ENCODE data around the gene JAKMIP2. TPM values are rescaled to one million over a fixed set of nuclear protein-coding genes. Genes with fewer than 3 reads are reported as not detected.

The JAKMIP2 gene
- polyA plus RNA-seq, 1 of the 3 experiments (the other 2 are of a cell fraction): 2.1 TPM

GRCh38 chr5:147801461-147801860 is 18.9 kb upstream of the JAKMIP2 start:
- no peak overlapping the region for H3K4me2 ChIP-seq
- no peak for DNase-seq
- POLR2A ChIA-PET: no interaction called here
- CTCF ChIA-PET: interaction anchor here (0.6 to 1.3 kb wide), 2 partner anchors 56 to 1365 kb away, joined by 3 read pairs; no protein-coding TSS in a partner anchor
- H3K79me2 ChIP-seq (ENCODE audit: insufficient read depth): no peaks in the 10 kb centered on the region
- WGBS (ENCODE audit: low lambda C conversion rate): 29% methylated on average over 1 of the region's 1 CpG
- no peak overlapping the region for H3K9ac ChIP-seq
- H3F3A ChIP-seq (replicated peaks; ENCODE audit: insufficient read depth): no peaks in the 10 kb centered on the region
- H2AFZ ChIP-seq (ENCODE audit: low read depth): no peak overlapping the region
- no peaks in the 10 kb centered on the region for H3K9me2 ChIP-seq
- TF ChIP-seq ELF1 (IDR thresholded peaks at IDR 0.05): no peak
- no peak for TF ChIP-seq FOSL2 (IDR thresholded peaks at IDR 0.05; ENCODE audit: borderline replicate concordance, low read depth)
- TF ChIP-seq USF2 (IDR thresholded peaks at IDR 0.05; ENCODE audit: borderline replicate concordance, low read depth, low read length): no peak
- no peak for TF ChIP-seq TCF12 (IDR thresholded peaks at IDR 0.05)
- no peak for TF ChIP-seq MEF2A (IDR thresholded peaks at IDR 0.05; ENCODE audit: borderline replicate concordance, low read depth)
- no peak for TF ChIP-seq EP300 (IDR thresholded peaks at IDR 0.05; ENCODE audit: borderline replicate concordance in 1 of 2, low read depth in 1 of 2, low read length in 1 of 2)
- TF ChIP-seq GATA2 (CRISPR knock-in tag; IDR thresholded peaks at IDR 0.05): no peak
- TF ChIP-seq, protein P1, sequence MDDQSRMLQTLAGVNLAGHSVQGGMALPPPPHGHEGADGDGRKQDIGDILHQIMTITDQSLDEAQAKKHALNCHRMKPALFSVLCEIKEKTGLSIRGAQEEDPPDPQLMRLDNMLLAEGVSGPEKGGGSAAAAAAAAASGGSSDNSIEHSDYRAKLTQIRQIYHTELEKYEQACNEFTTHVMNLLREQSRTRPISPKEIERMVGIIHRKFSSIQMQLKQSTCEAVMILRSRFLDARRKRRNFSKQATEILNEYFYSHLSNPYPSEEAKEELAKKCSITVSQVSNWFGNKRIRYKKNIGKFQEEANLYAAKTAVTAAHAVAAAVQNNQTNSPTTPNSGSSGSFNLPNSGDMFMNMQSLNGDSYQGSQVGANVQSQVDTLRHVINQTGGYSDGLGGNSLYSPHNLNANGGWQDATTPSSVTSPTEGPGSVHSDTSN (IDR thresholded peaks at IDR 0.05): no peak
- TF ChIP-seq YY1 (IDR thresholded peaks at IDR 0.05; ENCODE audit: low read depth): no peak
- TF ChIP-seq POLR2AphosphoS5 (IDR thresholded peaks at IDR 0.05; ENCODE audit: low read depth, low read length): no peak
- no peak for TF ChIP-seq CHD2 (IDR thresholded peaks at IDR 0.05; ENCODE audit: low read length, partially characterized antibody)
- no peak for TF ChIP-seq EZH2phosphoT487 (IDR thresholded peaks at IDR 0.05; ENCODE audit: borderline replicate concordance, low read depth)
- no peak for TF ChIP-seq MAX (IDR thresholded peaks at IDR 0.05; ENCODE audit: low read depth)
- no peak for TF ChIP-seq SMC3 (IDR thresholded peaks at IDR 0.05; ENCODE audit: low read depth, low read length)
- TF ChIP-seq TAF1 (IDR thresholded peaks at IDR 0.05; ENCODE audit: borderline replicate concordance, low read depth, low read length): no peak
- no peaks in the 10 kb centered on the region for H4K20me1 ChIP-seq (ENCODE audit: insufficient read depth)
- no peak overlapping the region for H3K27ac ChIP-seq (ENCODE audit: low read depth in 2 of 2, low read length in 1 of 2)
- no peaks in the 10 kb centered on the region for H3K9me3 ChIP-seq
- no peaks in the 10 kb centered on the region for H3K36me3 ChIP-seq (replicated peaks in 1 of 2; ENCODE audit: control insufficient read depth in 1 of 2, insufficient read depth in 2 of 2, low read length in 1 of 2)
- H3K4me1 ChIP-seq (ENCODE audit: control insufficient read depth in 1 of 2, insufficient read depth in 2 of 2, low read depth in 1 of 2, low read length in 1 of 2): peaks cover 0 to 11% of the 10 kb centered on the region in 2 experiments; a peak in 2 of 4 replicates
- H3K27me3 ChIP-seq (ENCODE audit: insufficient read depth): no peaks in the 10 kb centered on the region
- H3K4me3 ChIP-seq (ENCODE audit: low read depth in 2 of 2, low read length in 1 of 2): no peak overlapping the region

- 40% methylated on average over 3 of the region's 3 CpGs for WGBS (ENCODE audit: low lambda C conversion rate)
- POLR2A ChIA-PET: no interaction called here
These were observed 18.0 kb upstream of the JAKMIP2 start for GRCh38 chr5:147800491-147800890.

More at GRCh38 chr5:147800491-147800890, 18.0 kb upstream of the JAKMIP2 start:
- CTCF ChIA-PET: no interaction called here
- DNase-seq: no peak
- H3K9me2 ChIP-seq: no peaks in the 10 kb centered on the region
- no peaks in the 10 kb centered on the region for H3K79me2 ChIP-seq (ENCODE audit: insufficient read depth)
- H3F3A ChIP-seq (replicated peaks; ENCODE audit: insufficient read depth): no peaks in the 10 kb centered on the region
- no peak overlapping the region for H3K9ac ChIP-seq
- H3K27ac ChIP-seq (ENCODE audit: low read depth in 2 of 2, low read length in 1 of 2): no peak overlapping the region
- no peak for TF ChIP-seq TAF1 (IDR thresholded peaks at IDR 0.05; ENCODE audit: borderline replicate concordance, low read depth, low read length)
- TF ChIP-seq GABPA (IDR thresholded peaks at IDR 0.05; ENCODE audit: low read depth): no peak
- no peak for TF ChIP-seq MXI1 (IDR thresholded peaks at IDR 0.05; ENCODE audit: low read depth, low read length)
- no peak for TF ChIP-seq SMC3 (IDR thresholded peaks at IDR 0.05; ENCODE audit: low read depth, low read length)
- no peak for TF ChIP-seq NRF1 (IDR thresholded peaks at IDR 0.05; ENCODE audit: low read depth, low read length)
- no peak for TF ChIP-seq ELF1 (IDR thresholded peaks at IDR 0.05)
- TF ChIP-seq RFX5 (IDR thresholded peaks at IDR 0.05; ENCODE audit: low read length): no peak
- TF ChIP-seq EZH2phosphoT487 (IDR thresholded peaks at IDR 0.05; ENCODE audit: borderline replicate concordance, low read depth): no peak
- TF ChIP-seq SIN3A (IDR thresholded peaks at IDR 0.05; ENCODE audit: borderline replicate concordance, low read depth, low read length): no peak
- TF ChIP-seq, protein P2, sequence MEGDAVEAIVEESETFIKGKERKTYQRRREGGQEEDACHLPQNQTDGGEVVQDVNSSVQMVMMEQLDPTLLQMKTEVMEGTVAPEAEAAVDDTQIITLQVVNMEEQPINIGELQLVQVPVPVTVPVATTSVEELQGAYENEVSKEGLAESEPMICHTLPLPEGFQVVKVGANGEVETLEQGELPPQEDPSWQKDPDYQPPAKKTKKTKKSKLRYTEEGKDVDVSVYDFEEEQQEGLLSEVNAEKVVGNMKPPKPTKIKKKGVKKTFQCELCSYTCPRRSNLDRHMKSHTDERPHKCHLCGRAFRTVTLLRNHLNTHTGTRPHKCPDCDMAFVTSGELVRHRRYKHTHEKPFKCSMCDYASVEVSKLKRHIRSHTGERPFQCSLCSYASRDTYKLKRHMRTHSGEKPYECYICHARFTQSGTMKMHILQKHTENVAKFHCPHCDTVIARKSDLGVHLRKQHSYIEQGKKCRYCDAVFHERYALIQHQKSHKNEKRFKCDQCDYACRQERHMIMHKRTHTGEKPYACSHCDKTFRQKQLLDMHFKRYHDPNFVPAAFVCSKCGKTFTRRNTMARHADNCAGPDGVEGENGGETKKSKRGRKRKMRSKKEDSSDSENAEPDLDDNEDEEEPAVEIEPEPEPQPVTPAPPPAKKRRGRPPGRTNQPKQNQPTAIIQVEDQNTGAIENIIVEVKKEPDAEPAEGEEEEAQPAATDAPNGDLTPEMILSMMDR (IDR thresholded peaks at IDR 0.05): no peak
- no peak for TF ChIP-seq FOXM1 (IDR thresholded peaks at IDR 0.05; ENCODE audit: low read depth)
- TF ChIP-seq TEAD4 (IDR thresholded peaks at IDR 0.05; ENCODE audit: borderline replicate concordance, insufficient read depth): no peak
- no peak for TF ChIP-seq RXRA (IDR thresholded peaks at IDR 0.05; ENCODE audit: borderline replicate concordance, low read depth)
- no peak for TF ChIP-seq MEF2A (IDR thresholded peaks at IDR 0.05; ENCODE audit: borderline replicate concordance, low read depth)
- TF ChIP-seq JUND (IDR thresholded peaks at IDR 0.05): no peak
- no peak for TF ChIP-seq POLR2AphosphoS5 (IDR thresholded peaks at IDR 0.05; ENCODE audit: low read depth, low read length)
- H3K36me3 ChIP-seq (replicated peaks in 1 of 2; ENCODE audit: control insufficient read depth in 1 of 2, insufficient read depth in 2 of 2, low read length in 1 of 2): no peaks in the 10 kb centered on the region
- H3K9me3 ChIP-seq: no peaks in the 10 kb centered on the region
- no peak overlapping the region for H2AFZ ChIP-seq (ENCODE audit: low read depth)
- H3K27me3 ChIP-seq (ENCODE audit: insufficient read depth): no peaks in the 10 kb centered on the region
- no peak overlapping the region for H3K4me2 ChIP-seq
- no peaks in the 10 kb centered on the region for H4K20me1 ChIP-seq (ENCODE audit: insufficient read depth)
- H3K4me3 ChIP-seq (ENCODE audit: low read depth in 2 of 2, low read length in 1 of 2): no peak overlapping the region
- H3K4me1 ChIP-seq (ENCODE audit: control insufficient read depth in 1 of 2, insufficient read depth in 2 of 2, low read depth in 1 of 2, low read length in 1 of 2): peaks cover 0 to 11% of the 10 kb centered on the region in 2 experiments; a peak in 2 of 4 replicates
